H1 (cell line): Measurements from ENCODE around the gene ARF4. TPM values are rescaled to one million over a fixed set of nuclear protein-coding genes. Genes with fewer than 3 reads are reported as not detected.

Experiments used
- CTCF ChIA-PET: fragments of 300-600 bp; sonication (Branson Sonifier 250); formaldehyde crosslinking; loops from one replicate; lab custom pipeline; 2021; ENCODE audit not compliant: partially characterized antibody; lab: Charles Lee
- POLR2A ChIA-PET: fragments of 300-600 bp; sonication (Branson Sonifier 250); formaldehyde crosslinking; loops from one replicate; lab custom pipeline; 2021; ENCODE audit warnings: inconsistent platforms; ENCODE audit not compliant: partially characterized antibody; lab: Charles Lee
- DNase-seq, 2 experiments: peaks; one replicate each; pipeline versions ENCODE4 v3.0.0 to v3.0.0-alpha.2; 2010 to 2022; ENCODE audit warnings: low spot score in 2 of 2, low read depth in 1 of 2, mixed read lengths in 1 of 2
- FAIRE-seq: peaks from 2 replicates; lab custom pipeline; 2011; peaks lifted over from hg19 to GRCh38; lab: Jason Lieb, UNC
- H2AFZ ChIP-seq: 2 replicates; pipeline ENCODE4 v1.8.1; 2012; ENCODE audit warnings: low read length, inconsistent platforms
- H2AK5ac ChIP-seq: 2 replicates; pipeline ENCODE4 v1.6.1; 2013; ENCODE audit warnings: low read depth, low read length
- H2BK120ac ChIP-seq: replicated peaks from 2 replicates; pipeline ENCODE3; 2013; ENCODE audit warnings: low read depth, low read length, inconsistent platforms
- H2BK12ac ChIP-seq: 2 replicates; pipeline ENCODE4 v1.6.1; 2013; ENCODE audit warnings: low read depth, low read length
- H2BK15ac ChIP-seq: 2 replicates; pipeline ENCODE4 v1.6.1; 2013; ENCODE audit warnings: low read length
- H2BK20ac ChIP-seq: 2 replicates; pipeline ENCODE4 v1.6.1; 2013; ENCODE audit warnings: low read length
- H2BK5ac ChIP-seq: 2 replicates; pipeline ENCODE4 v1.6.1; 2013; ENCODE audit warnings: low read depth, low read length
- H3K14ac ChIP-seq: 2 replicates; pipeline ENCODE4 v1.6.1; 2013; ENCODE audit warnings: inconsistent platforms; ENCODE audit not compliant: insufficient read length
- H3K18ac ChIP-seq: 2 replicates; pipeline ENCODE4 v1.6.1; 2013; ENCODE audit warnings: low read length; ENCODE audit errors: extremely low read depth
- H3K23ac ChIP-seq: 2 replicates; pipeline ENCODE4 v1.6.1; 2013; ENCODE audit warnings: inconsistent platforms; ENCODE audit not compliant: insufficient read length
- H3K23me2 ChIP-seq: 2 replicates; pipeline ENCODE4 v1.6.1; 2013; ENCODE audit warnings: low read depth, low read length
- H3K27ac ChIP-seq: 2 replicates; pipeline ENCODE4 v1.6.1; 2011; ENCODE audit warnings: low read depth, low read length, inconsistent platforms
- H3K27me3 ChIP-seq, 4 experiments: replicated peaks in 1 of 4; 1 replicate in 1 of 4; 2 replicates in 3 of 4; pipeline versions ENCODE4 v1.6.1 to v1.8.1; 2011 to 2013; ENCODE audit warnings: low read length in 3 of 4, mild to moderate bottlenecking in 3 of 4, inconsistent platforms in 2 of 4, mixed read lengths in 2 of 4, moderate library complexity in 1 of 4; ENCODE audit not compliant: control insufficient read depth in 3 of 4, insufficient read depth in 3 of 4; ENCODE audit errors: extremely low read depth in 1 of 4
- H3K36me3 ChIP-seq, 4 experiments: 2 replicates each; pipeline versions ENCODE4 v1.6.1 to v1.8.1; 2011 to 2013; ENCODE audit warnings: mild to moderate bottlenecking in 4 of 4, low read length in 3 of 4, moderate library complexity in 2 of 4, control low read depth in 1 of 4, inconsistent platforms in 1 of 4; ENCODE audit not compliant: insufficient read depth in 4 of 4, control insufficient read depth in 2 of 4
- H3K4ac ChIP-seq: replicated peaks from 2 replicates; pipeline ENCODE3; 2013; ENCODE audit warnings: low read length, low read depth, mixed read lengths, inconsistent platforms; ENCODE audit not compliant: insufficient read length
- H3K4me1 ChIP-seq, 4 experiments: replicated peaks in 1 of 4; 1 replicate in 1 of 4; 2 replicates in 3 of 4; pipeline versions ENCODE4 v1.6.1 to v1.8.1; 2011 to 2013; ENCODE audit warnings: low read length in 3 of 4, inconsistent platforms in 2 of 4, mixed read lengths in 1 of 4; ENCODE audit not compliant: insufficient read depth in 4 of 4, control insufficient read depth in 3 of 4
- H3K4me2 ChIP-seq, 2 experiments: 2 replicates each; pipeline versions ENCODE4 v1.6.1 to v1.8.1; 2011 to 2013; ENCODE audit warnings: low read depth in 2 of 2, low read length in 2 of 2, control low read depth in 1 of 2, inconsistent platforms in 1 of 2, mild to moderate bottlenecking in 1 of 2; ENCODE audit not compliant: insufficient read depth in 1 of 2
- H3K4me3 ChIP-seq, 4 experiments: fragments of 200-600, 300-600 bp in 1 of 4; sonication (generic), shearing (Covaris generic), sonication (Bioruptor Twin) in 1 of 4; 2 replicates each; pipeline versions ENCODE4 v1.5.1 to v1.8.1; 2011 to 2016; ENCODE audit warnings: low read length in 4 of 4, low read depth in 3 of 4, control low read depth in 2 of 4, inconsistent platforms in 2 of 4, mild to moderate bottlenecking in 2 of 4, mixed read lengths in 1 of 4, moderate library complexity in 1 of 4; ENCODE audit not compliant: insufficient read depth in 2 of 4; ENCODE audit errors: extremely low read depth in 1 of 4
- H3K56ac ChIP-seq: replicated peaks from 2 replicates; pipeline ENCODE3; 2013; ENCODE audit warnings: low read depth, mild to moderate bottlenecking, mixed read lengths, low read length, inconsistent platforms; ENCODE audit not compliant: insufficient read length
- H3K79me1 ChIP-seq: 2 replicates; pipeline ENCODE4 v1.6.1; 2013; ENCODE audit warnings: low read depth, low read length, control low read depth
- H3K79me2 ChIP-seq, 2 experiments: 2 replicates each; pipeline versions ENCODE4 v1.6.1 to v1.8.1; 2012 to 2013; ENCODE audit warnings: low read length in 2 of 2, mild to moderate bottlenecking in 2 of 2, inconsistent platforms in 1 of 2; ENCODE audit not compliant: insufficient read depth in 2 of 2, control insufficient read depth in 1 of 2
- H3K9ac ChIP-seq, 4 experiments: replicated peaks in 1 of 4; 1 replicate in 1 of 4; 2 replicates in 3 of 4; pipeline versions ENCODE4 v1.6.1 to v1.8.1; 2011 to 2013; ENCODE audit warnings: low read depth in 3 of 4, low read length in 3 of 4, control low read depth in 2 of 4, mild to moderate bottlenecking in 2 of 4, moderate library complexity in 2 of 4, inconsistent platforms in 1 of 4; ENCODE audit errors: extremely low read depth in 1 of 4
- H3K9me3 ChIP-seq, 2 experiments: 2 replicates each; pipeline versions ENCODE4 v1.6.1 to v1.8.1; 2012 to 2013; ENCODE audit warnings: mild to moderate bottlenecking in 2 of 2, moderate library complexity in 2 of 2, control low read depth in 1 of 2, inconsistent platforms in 1 of 2, low read depth in 1 of 2, low read length in 1 of 2, mixed read lengths in 1 of 2; ENCODE audit not compliant: insufficient read depth in 2 of 2
- H4K20me1 ChIP-seq, 2 experiments: replicated peaks in 1 of 2; 2 replicates each; pipeline versions ENCODE3 to v1.8.1; 2011 to 2013; ENCODE audit warnings: inconsistent platforms in 2 of 2, low read length in 2 of 2, mild to moderate bottlenecking in 1 of 2; ENCODE audit not compliant: insufficient read depth in 2 of 2, control insufficient read depth in 1 of 2
- H4K5ac ChIP-seq: 2 replicates; pipeline ENCODE4 v1.6.1; 2013; ENCODE audit warnings: low read length, low read depth, mixed read lengths, inconsistent platforms; ENCODE audit not compliant: insufficient read length
- H4K8ac ChIP-seq: 2 replicates; pipeline ENCODE4 v1.8.0; 2013; ENCODE audit warnings: mild to moderate bottlenecking, moderate library complexity, low read length, inconsistent platforms; ENCODE audit not compliant: insufficient read depth; ENCODE audit errors: extremely low read depth
- H4K91ac ChIP-seq: replicated peaks from 2 replicates; pipeline ENCODE3; 2013; ENCODE audit warnings: low read length, mixed read lengths, inconsistent platforms; ENCODE audit not compliant: insufficient read length
- EGR1 ChIP-seq: IDR thresholded peaks from 2 replicates; pipeline ENCODE4 v1.6.1; 2011; ENCODE audit warnings: low read depth, low read length, borderline replicate concordance
- POLR2A ChIP-seq, 2 experiments: IDR thresholded peaks; 1 replicate in 1 of 2; 2 replicates in 1 of 2; pipeline ENCODE4 v1.6.1; 2011; ENCODE audit warnings: low read depth in 2 of 2, low read length in 2 of 2, mild to moderate bottlenecking in 2 of 2; ENCODE audit errors: control extremely low read depth in 1 of 2
- POLR2AphosphoS5 ChIP-seq: IDR thresholded peaks from 2 replicates; pipeline ENCODE4 v1.6.1; 2011; ENCODE audit warnings: low read depth, low read length
- RAD21 ChIP-seq, 2 experiments: IDR thresholded peaks in 1 of 2; conservative IDR thresholded peaks in 1 of 2; 2 replicates each; pipeline ENCODE4 v1.6.1; 2011; ENCODE audit warnings: low read depth in 2 of 2, low read length in 2 of 2, improper control_type of control experiment in 1 of 2, inconsistent platforms in 1 of 2, mild to moderate bottlenecking in 1 of 2, moderate library complexity in 1 of 2
- WGBS, 2 experiments: shearing (Covaris generic) in 1 of 2; methylation state at CpG; one replicate each; pipeline versions ENCODE4 v1.1.6 to v1.1.7; 2013 to 2015; ENCODE audit warnings: low lambda C conversion rate in 2 of 2, mixed read lengths in 2 of 2, inconsistent platforms in 1 of 2, low coverage in 1 of 2, missing lambda C conversion rate in 1 of 2; ENCODE audit not compliant: insufficient replicate concordance in 2 of 2, insufficient coverage in 1 of 2, insufficient read length in 1 of 2; ENCODE audit errors: extremely low coverage in 1 of 2, missing lambda C conversion rate in 1 of 2; 5-methylcytosine and 5-hydroxymethylcytosine counted together
- polyA plus RNA-seq, 7 experiments: library from polyadenylated mRNA; depleted of rRNA in 3 of 7; stranded (reverse) in 5 of 7; unstranded in 2 of 7; fragments of >200 nt in 5 of 7; fragments of 200-250 nt in 2 of 7; gene quantifications; 1 replicate in 5 of 7; 2 replicates in 1 of 7; 4 replicates in 1 of 7; pipeline versions ENCODE4 v1.2.1 to v1.2.3, GENCODE V29; 2011 to 2013; ENCODE audit warnings: missing spikeins in 2 of 7, mixed read lengths in 2 of 7
- total RNA-seq: library from RNA; stranded (reverse); fragmentation: NEBNext Ultra II Directional; extraction: Animal tissue kit (Norgen Biotek cat#: 25700); gene quantifications from 2 replicates; pipeline ENCODE4 v1.2.1, GENCODE V29; 2021

Gene ARF4
- total and polyA plus RNA-seq, 2 of the 8 experiments (the other 6 are each of a cell fraction or from before 2014, with no cell fraction given): 138 to 165 TPM

DNA sequence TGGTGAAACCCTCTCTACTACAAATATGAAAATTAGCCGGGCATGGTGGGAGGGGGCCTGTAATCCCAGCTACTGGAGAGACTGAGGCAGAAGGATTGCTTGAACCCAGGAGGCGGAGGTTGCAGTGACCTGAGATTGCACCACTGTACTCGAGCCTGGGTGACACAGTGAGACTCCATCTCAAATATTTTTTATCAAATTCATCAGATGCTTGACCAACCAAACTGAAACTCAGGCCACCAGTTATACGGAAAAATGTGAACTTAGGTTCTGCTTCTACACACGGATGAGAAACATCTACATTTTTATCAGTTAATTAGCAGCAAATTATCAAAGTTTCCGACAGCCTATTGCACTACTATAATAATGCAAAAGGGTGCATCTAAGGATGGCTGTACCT lies 4.8 kb downstream of the ARF4 start:
- H3K9me3 ChIP-seq: no peaks in the 10 kb centered on the region
- H3K9ac ChIP-seq: no peak overlapping the region; a peak in 1 of 7 replicates
- FAIRE-seq (no peak), DNase-seq (no peak)
- WGBS, 2 experiments: 74% methylated on average over 6 of the region's 6 CpGs; no CpG with 5 or more reads in 1 of the 2 experiments
- no peak overlapping the region for H2AK5ac ChIP-seq
- no peak overlapping the region for H2BK5ac ChIP-seq
- ChIA-PET POLR2A (interaction anchor here (1.0 to 2.6 kb wide), 3 partner anchors 11 to 42 kb away, joined by 3 to 8 read pairs (median 4); no protein-coding TSS in a partner anchor), CTCF (interaction anchor here (0.6 to 1.1 kb wide), 2 partner anchors 259 to 575 kb away, joined by 3 to 4 read pairs; no protein-coding TSS in a partner anchor)
- no peak overlapping the region for H2AFZ ChIP-seq
- H3K56ac ChIP-seq: no peak overlapping the region
- TF ChIP-seq RAD21 (IDR thresholded peaks at IDR 0.05 in 1 of 2, conservative IDR thresholded peaks at IDR 0.05 in 1 of 2; ENCODE audit: low read depth in 2 of 2, low read length in 2 of 2) (no peak), POLR2A (IDR thresholded peaks at IDR 0.05; ENCODE audit: control extremely low read depth in 1 of 2, low read depth in 2 of 2, low read length in 2 of 2) (0 out of 3 replicates have a peak, but pooled peaks of 1 of the 2 experiments have one; percentile 23), POLR2AphosphoS5 (peak; percentile 36; the same call in 1 of the 2 replicates), EGR1 (no peak)
- no peak overlapping the region for H3K18ac ChIP-seq
- H3K27ac ChIP-seq: no peak overlapping the region
- no peak overlapping the region for H3K23ac ChIP-seq
- H3K4me3 ChIP-seq: no peak overlapping the region
- no peak overlapping the region for H4K91ac ChIP-seq
- H2BK120ac ChIP-seq: no peak overlapping the region
- H3K27me3 ChIP-seq: no peaks in the 10 kb centered on the region
- no peak overlapping the region for H2BK20ac ChIP-seq
- H3K4me1 ChIP-seq: no peaks in the 10 kb centered on the region; a peak in 1 of 7 replicates
- peaks cover 57 to 91% of the 10 kb centered on the region in 2 experiments for H3K79me2 ChIP-seq
- no peak overlapping the region for H4K8ac ChIP-seq
- H4K20me1 ChIP-seq: peaks cover 14% of the 10 kb centered on the region in 2 experiments
- no peak overlapping the region for H4K5ac ChIP-seq
- peaks cover 2% of the 10 kb centered on the region; the same call in 1 of the 2 replicates for H3K23me2 ChIP-seq
- H2BK12ac ChIP-seq: no peak overlapping the region
- H3K14ac ChIP-seq: no peak overlapping the region
- H3K79me1 ChIP-seq: peaks cover 2% of the 10 kb centered on the region; the same call in 1 of the 2 replicates
- no peak overlapping the region for H3K4ac ChIP-seq
- H3K4me2 ChIP-seq: no peak overlapping the region
- no peaks in the 10 kb centered on the region; a peak in 1 of 8 replicates for H3K36me3 ChIP-seq
- no peak overlapping the region for H2BK15ac ChIP-seq
